ENCODE results near the gene SLC18A3.

SLC18A3 gene

DNA sequence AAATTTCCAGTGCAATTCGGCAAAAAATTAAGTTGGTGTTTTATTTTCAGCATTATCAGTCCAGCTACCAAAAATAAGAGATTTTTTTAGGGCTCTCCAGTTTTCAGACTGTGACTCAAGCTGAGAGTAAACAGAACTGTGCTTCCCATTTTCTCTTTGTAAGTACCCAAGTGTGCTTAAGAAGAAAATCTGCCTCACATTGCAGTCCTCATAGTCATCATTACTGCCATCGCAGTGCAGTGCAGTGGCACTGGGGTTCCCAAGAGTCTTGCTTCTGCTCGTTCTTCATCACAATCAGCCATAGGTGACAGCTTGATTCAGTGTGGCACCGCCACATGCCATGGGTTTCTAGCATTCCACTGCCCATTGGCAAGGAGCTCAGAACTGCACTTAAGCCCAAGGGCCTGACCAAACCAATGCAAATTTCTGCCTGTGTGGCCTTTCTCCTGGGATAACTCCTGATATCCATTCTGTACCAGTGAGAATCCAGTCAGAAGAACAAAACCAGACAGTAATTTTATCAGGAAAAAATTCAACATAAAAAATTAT lies 45.6 kb upstream of the SLC18A3 start:
- no peaks in the 10 kb centered on the region for H3K9me2 ChIP-seq (ENCODE audit: low read depth, low read length)
- H3K4me1 ChIP-seq (ENCODE audit: insufficient read depth, low read length, severe bottlenecking), result no peaks in the 10 kb centered on the region
- no peak overlapping the region for H3K4me2 ChIP-seq (ENCODE audit: low read length)
- no peak overlapping the region for H3K4me3 ChIP-seq (ENCODE audit: low read depth, low read length, poor library complexity, severe bottlenecking)
- H3K27ac ChIP-seq (ENCODE audit: low read depth, low read length, poor library complexity, severe bottlenecking), result no peak overlapping the region
- H3K9me3 ChIP-seq (ENCODE audit: low read length), result no peaks in the 10 kb centered on the region
- no peaks in the 10 kb centered on the region for H4K20me1 ChIP-seq (ENCODE audit: insufficient read depth, low read length)
- H3K27me3 ChIP-seq (ENCODE audit: insufficient read depth, low read length), result no peaks in the 10 kb centered on the region
- H3F3A ChIP-seq (ENCODE audit: insufficient read depth, low read length), result no peaks in the 10 kb centered on the region
- TF ChIP-seq, protein P1, sequence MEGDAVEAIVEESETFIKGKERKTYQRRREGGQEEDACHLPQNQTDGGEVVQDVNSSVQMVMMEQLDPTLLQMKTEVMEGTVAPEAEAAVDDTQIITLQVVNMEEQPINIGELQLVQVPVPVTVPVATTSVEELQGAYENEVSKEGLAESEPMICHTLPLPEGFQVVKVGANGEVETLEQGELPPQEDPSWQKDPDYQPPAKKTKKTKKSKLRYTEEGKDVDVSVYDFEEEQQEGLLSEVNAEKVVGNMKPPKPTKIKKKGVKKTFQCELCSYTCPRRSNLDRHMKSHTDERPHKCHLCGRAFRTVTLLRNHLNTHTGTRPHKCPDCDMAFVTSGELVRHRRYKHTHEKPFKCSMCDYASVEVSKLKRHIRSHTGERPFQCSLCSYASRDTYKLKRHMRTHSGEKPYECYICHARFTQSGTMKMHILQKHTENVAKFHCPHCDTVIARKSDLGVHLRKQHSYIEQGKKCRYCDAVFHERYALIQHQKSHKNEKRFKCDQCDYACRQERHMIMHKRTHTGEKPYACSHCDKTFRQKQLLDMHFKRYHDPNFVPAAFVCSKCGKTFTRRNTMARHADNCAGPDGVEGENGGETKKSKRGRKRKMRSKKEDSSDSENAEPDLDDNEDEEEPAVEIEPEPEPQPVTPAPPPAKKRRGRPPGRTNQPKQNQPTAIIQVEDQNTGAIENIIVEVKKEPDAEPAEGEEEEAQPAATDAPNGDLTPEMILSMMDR (IDR thresholded peaks at IDR 0.05; ENCODE audit: low read length), result no peak
- TF ChIP-seq EZH2 (IDR thresholded peaks at IDR 0.05; ENCODE audit: borderline replicate concordance, low read length), result no peak
- no peaks in the 10 kb centered on the region for H3K36me3 ChIP-seq (ENCODE audit: insufficient read depth, low read length)
- H3K9ac ChIP-seq (ENCODE audit: low read length), result no peak overlapping the region
- no peaks in the 10 kb centered on the region for H3K79me2 ChIP-seq (ENCODE audit: insufficient read depth, low read length)
- H2AFZ ChIP-seq (ENCODE audit: low read length), result no peak overlapping the region

- no peak overlapping the region for H3K27ac ChIP-seq (ENCODE audit: low read depth, low read length, poor library complexity, severe bottlenecking)
- H4K20me1 ChIP-seq (ENCODE audit: insufficient read depth, low read length), result no peaks in the 10 kb centered on the region
- TF ChIP-seq, protein P1 (IDR thresholded peaks at IDR 0.05; ENCODE audit: low read length), result no peak
- no peak for TF ChIP-seq EZH2 (IDR thresholded peaks at IDR 0.05; ENCODE audit: borderline replicate concordance, low read length)
- no peaks in the 10 kb centered on the region for H3K9me2 ChIP-seq (ENCODE audit: low read depth, low read length)
- no peak overlapping the region for H2AFZ ChIP-seq (ENCODE audit: low read length)
- H3K4me2 ChIP-seq (ENCODE audit: low read length), result no peak overlapping the region
- no peak overlapping the region for H3K9ac ChIP-seq (ENCODE audit: low read length)
- H3K27me3 ChIP-seq (ENCODE audit: insufficient read depth, low read length), result no peaks in the 10 kb centered on the region
- no peak overlapping the region for H3K4me3 ChIP-seq (ENCODE audit: low read depth, low read length, poor library complexity, severe bottlenecking)
- no peaks in the 10 kb centered on the region for H3K4me1 ChIP-seq (ENCODE audit: insufficient read depth, low read length, severe bottlenecking)
- no peaks in the 10 kb centered on the region for H3K36me3 ChIP-seq (ENCODE audit: insufficient read depth, low read length)
- no peaks in the 10 kb centered on the region for H3K9me3 ChIP-seq (ENCODE audit: low read length)
- no peaks in the 10 kb centered on the region for H3F3A ChIP-seq (ENCODE audit: insufficient read depth, low read length)
- no peaks in the 10 kb centered on the region for H3K79me2 ChIP-seq (ENCODE audit: insufficient read depth, low read length)
These were observed 42.3 kb upstream of the SLC18A3 start for GRCh38 chr10:49567810-49568209.

DNA sequence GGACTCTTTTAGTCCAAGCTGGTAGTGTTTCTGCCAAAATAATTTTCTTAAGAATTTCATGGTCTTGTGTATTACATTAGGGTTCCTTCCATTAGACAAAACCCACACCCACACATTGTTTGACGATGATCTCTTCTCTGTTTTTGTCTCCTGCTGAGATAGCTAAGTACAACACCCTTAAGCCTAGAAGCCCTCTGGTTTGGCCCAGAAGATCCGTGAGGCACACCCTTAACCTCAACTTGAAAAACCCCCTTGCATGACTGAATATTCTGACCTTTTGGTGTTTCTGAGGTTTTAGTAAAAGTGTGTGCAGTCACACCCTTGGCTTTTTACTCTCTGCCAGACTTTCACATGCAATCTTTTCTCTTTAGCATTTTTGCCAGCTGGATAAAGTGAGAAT lies 41.9 kb upstream of the SLC18A3 start:
- TF ChIP-seq EZH2 (IDR thresholded peaks at IDR 0.05; ENCODE audit: borderline replicate concordance, low read length), result no peak
- TF ChIP-seq, protein P1 (IDR thresholded peaks at IDR 0.05; ENCODE audit: low read length), result no peak
- H3F3A ChIP-seq (ENCODE audit: insufficient read depth, low read length), result no peaks in the 10 kb centered on the region
- H3K4me3 ChIP-seq (ENCODE audit: low read depth, low read length, poor library complexity, severe bottlenecking), result no peak overlapping the region
- H2AFZ ChIP-seq (ENCODE audit: low read length), result no peak overlapping the region
- no peaks in the 10 kb centered on the region for H4K20me1 ChIP-seq (ENCODE audit: insufficient read depth, low read length)
- H3K79me2 ChIP-seq (ENCODE audit: insufficient read depth, low read length), result no peaks in the 10 kb centered on the region
- H3K4me1 ChIP-seq (ENCODE audit: insufficient read depth, low read length, severe bottlenecking), result no peaks in the 10 kb centered on the region
- no peaks in the 10 kb centered on the region for H3K9me3 ChIP-seq (ENCODE audit: low read length)
- no peaks in the 10 kb centered on the region for H3K27me3 ChIP-seq (ENCODE audit: insufficient read depth, low read length)
- H3K9ac ChIP-seq (ENCODE audit: low read length), result no peak overlapping the region
- no peak overlapping the region for H3K4me2 ChIP-seq (ENCODE audit: low read length)
- no peaks in the 10 kb centered on the region for H3K9me2 ChIP-seq (ENCODE audit: low read depth, low read length)
- H3K27ac ChIP-seq (ENCODE audit: low read depth, low read length, poor library complexity, severe bottlenecking), result no peak overlapping the region
- no peaks in the 10 kb centered on the region for H3K36me3 ChIP-seq (ENCODE audit: insufficient read depth, low read length)
